ENCODE data around the gene IFNLR1.

The IFNLR1 gene

GRCh38 chr1:24205345-24206082 is 18.4 kb upstream of the IFNLR1 start:
- no peak for DNase-seq

- DNase-seq: no peak
Observed at GRCh38 chr1:24204116-24204515, 17.0 kb upstream of the IFNLR1 start.

GRCh38 chr1:24203404-24203803 is 16.3 kb upstream of the IFNLR1 start:
- DNase-seq: no peak

GRCh38 chr1:24202987-24203386 is 15.9 kb upstream of the IFNLR1 start:
- DNase-seq: no peak

- DNase-seq: no peak
Observed at GRCh38 chr1:24202556-24202955, 15.5 kb upstream of the IFNLR1 start.

GRCh38 chr1:24201941-24202440 is 14.9 kb upstream of the IFNLR1 start:
- peak; percentile 62 for DNase-seq

- peak; percentile 84 for DNase-seq
Observed at GRCh38 chr1:24199291-24199900, 12.3 kb upstream of the IFNLR1 start.

GRCh38 chr1:24198766-24199165 is 11.7 kb upstream of the IFNLR1 start:
- DNase-seq: no peak

- no peak for DNase-seq
Observed at GRCh38 chr1:24195874-24196273, 8.8 kb upstream of the IFNLR1 start.

- no peak for DNase-seq
Observed at GRCh38 chr1:24195136-24195535, 8.0 kb upstream of the IFNLR1 start.

GRCh38 chr1:24193046-24193445 is 6.0 kb upstream of the IFNLR1 start:
- no peak for DNase-seq

- DNase-seq: no peak
Observed at GRCh38 chr1:24191860-24192259, 4.8 kb upstream of the IFNLR1 start.

- DNase-seq: no peak
Observed at GRCh38 chr1:24190983-24191461, 3.9 kb upstream of the IFNLR1 start.

GRCh38 chr1:24189528-24189927 is 2.4 kb upstream of the IFNLR1 start:
- no peak for DNase-seq

- DNase-seq: no peak
Observed at GRCh38 chr1:24186711-24186992, 437 bp downstream of the IFNLR1 start.

GRCh38 chr1:24186031-24186710 is 918 bp downstream of the IFNLR1 start:
- no peak for DNase-seq

- no peak for DNase-seq
Observed at GRCh38 chr1:24185076-24185475, 2.0 kb downstream of the IFNLR1 start.

- DNase-seq: no peak
Observed at GRCh38 chr1:24182061-24182460, 5.0 kb downstream of the IFNLR1 start.

- no peak for DNase-seq
Observed at GRCh38 chr1:24181619-24182018, 5.5 kb downstream of the IFNLR1 start.

- no peak for DNase-seq
Observed at GRCh38 chr1:24180676-24181075, 6.4 kb downstream of the IFNLR1 start.

- DNase-seq: no peak
Observed at GRCh38 chr1:24179251-24179840, 7.7 kb downstream of the IFNLR1 start.

GRCh38 chr1:24178407-24178806 is 8.7 kb downstream of the IFNLR1 start:
- no peak for DNase-seq

- peak; percentile 13 for DNase-seq
Observed at GRCh38 chr1:24177161-24177560, 9.9 kb downstream of the IFNLR1 start.
